Transverse colon (tissue), 3 donors: ENCODE measurements around the gene KLHDC4.

Experiments used
- EP300 ChIP-seq: sonication (generic); formaldehyde crosslinking; IDR thresholded peaks from one replicate; pipeline ENCODE4 v1.6.1; 2017; ENCODE audit warnings: antibody characterized with exemption, low read depth
- POLR2A ChIP-seq: fragments of 450-650 bp; IDR thresholded peaks from one replicate; pipeline ENCODE4 v1.6.1; 2016; ENCODE audit warnings: antibody characterized with exemption, mild to moderate bottlenecking, moderate library complexity
- TF ChIP-seq, protein P1 (sequence below), 5 experiments: fragments of 200-600 bp in 3 of 5; fragments of 450-650 bp in 2 of 5; sonication (generic) in 3 of 5; IDR thresholded peaks; 1 replicate in 2 of 5; 2 replicates in 3 of 5; pipeline ENCODE4 v1.5.1; 2016 to 2017; ENCODE audit warnings: antibody characterized with exemption in 5 of 5, inconsistent platforms in 3 of 5, mild to moderate bottlenecking in 2 of 5, moderate library complexity in 1 of 5

DNA sequence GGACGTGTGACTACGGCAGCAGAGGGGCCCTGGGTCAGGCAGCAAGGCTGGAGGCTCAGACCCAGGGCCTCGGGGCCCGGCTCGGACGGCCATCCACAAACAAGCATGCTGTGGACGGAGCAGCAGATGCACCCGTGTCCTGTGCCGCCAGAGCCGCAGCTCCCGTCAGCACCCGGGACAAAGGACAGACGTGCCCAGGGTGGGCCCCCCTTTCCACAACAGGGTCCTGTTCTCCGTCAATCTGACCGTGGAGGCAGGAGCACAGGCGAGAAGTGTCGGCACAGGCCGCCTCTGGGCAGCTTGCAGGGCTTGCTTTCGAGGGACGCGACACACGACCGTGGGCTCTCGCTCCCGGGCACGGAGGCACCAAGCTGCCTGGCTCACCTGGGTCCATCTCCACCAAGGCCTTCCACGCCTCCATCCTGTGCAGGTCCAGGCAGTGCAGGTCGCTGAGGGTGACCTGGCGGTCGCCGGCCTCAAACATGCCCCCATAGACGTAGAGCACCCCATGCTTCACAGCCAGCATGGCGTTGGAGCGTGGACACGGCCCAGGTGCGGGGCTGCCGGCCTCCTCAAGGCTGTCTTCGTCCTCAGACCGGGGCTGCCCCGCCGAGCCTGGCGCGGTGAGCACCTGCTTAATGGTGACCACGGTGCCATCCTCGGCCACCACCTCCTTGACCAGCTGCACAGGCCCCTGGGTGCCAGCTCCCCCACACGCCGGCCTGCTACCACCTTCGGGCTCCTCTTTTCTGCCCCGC, 56.7 kb downstream of the KLHDC4 start:
- TF ChIP-seq, protein P1, sequence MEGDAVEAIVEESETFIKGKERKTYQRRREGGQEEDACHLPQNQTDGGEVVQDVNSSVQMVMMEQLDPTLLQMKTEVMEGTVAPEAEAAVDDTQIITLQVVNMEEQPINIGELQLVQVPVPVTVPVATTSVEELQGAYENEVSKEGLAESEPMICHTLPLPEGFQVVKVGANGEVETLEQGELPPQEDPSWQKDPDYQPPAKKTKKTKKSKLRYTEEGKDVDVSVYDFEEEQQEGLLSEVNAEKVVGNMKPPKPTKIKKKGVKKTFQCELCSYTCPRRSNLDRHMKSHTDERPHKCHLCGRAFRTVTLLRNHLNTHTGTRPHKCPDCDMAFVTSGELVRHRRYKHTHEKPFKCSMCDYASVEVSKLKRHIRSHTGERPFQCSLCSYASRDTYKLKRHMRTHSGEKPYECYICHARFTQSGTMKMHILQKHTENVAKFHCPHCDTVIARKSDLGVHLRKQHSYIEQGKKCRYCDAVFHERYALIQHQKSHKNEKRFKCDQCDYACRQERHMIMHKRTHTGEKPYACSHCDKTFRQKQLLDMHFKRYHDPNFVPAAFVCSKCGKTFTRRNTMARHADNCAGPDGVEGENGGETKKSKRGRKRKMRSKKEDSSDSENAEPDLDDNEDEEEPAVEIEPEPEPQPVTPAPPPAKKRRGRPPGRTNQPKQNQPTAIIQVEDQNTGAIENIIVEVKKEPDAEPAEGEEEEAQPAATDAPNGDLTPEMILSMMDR (IDR thresholded peaks at IDR 0.05), result no peak
- TF ChIP-seq POLR2A (no peak), EP300 (no peak)
